Caki2 (cell line): ENCODE measurements around the gene PRMT2. TPM values are rescaled to one million over a fixed set of nuclear protein-coding genes. Genes with fewer than 3 reads are reported as not detected.

Experiments
- DNase-seq: peaks from one replicate; pipeline ENCODE4 v3.0.0-alpha.2; 2015; ENCODE audit warnings: low read depth
- in situ Hi-C: cut with HindIII; loops from 2 replicates; pipeline ENCODE4 v1.10.0; 2016; ENCODE audit warnings: low sequenced_read_pairs, low pct_unique_long_range_greater_than_20kb, mixed read lengths
- total RNA-seq: library from RNA; depleted of rRNA; stranded (reverse); fragments of >200 nt; shearing (Covaris generic); gene quantifications from 2 replicates; pipeline ENCODE4 v1.2.3, GENCODE V29; 2014; ENCODE audit warnings: low replicate concordance

PRMT2 gene
- total RNA-seq, 1 experiment from 2014 or later, result 121 TPM

GRCh38 chr21:46636550-46637285, 1.2 kb downstream of the PRMT2 start:
- DNase-seq, result no peak
- in situ Hi-C loops, result no loop called here

- in situ Hi-C loops, result no loop called here
- DNase-seq, result no peak
Observed at GRCh38 chr21:46637952-46638746, 2.7 kb downstream of the PRMT2 start.

- DNase-seq, result peak; percentile 13
- in situ Hi-C loops, result no loop called here
Observed at GRCh38 chr21:46639489-46640386, 4.3 kb downstream of the PRMT2 start.

DNA sequence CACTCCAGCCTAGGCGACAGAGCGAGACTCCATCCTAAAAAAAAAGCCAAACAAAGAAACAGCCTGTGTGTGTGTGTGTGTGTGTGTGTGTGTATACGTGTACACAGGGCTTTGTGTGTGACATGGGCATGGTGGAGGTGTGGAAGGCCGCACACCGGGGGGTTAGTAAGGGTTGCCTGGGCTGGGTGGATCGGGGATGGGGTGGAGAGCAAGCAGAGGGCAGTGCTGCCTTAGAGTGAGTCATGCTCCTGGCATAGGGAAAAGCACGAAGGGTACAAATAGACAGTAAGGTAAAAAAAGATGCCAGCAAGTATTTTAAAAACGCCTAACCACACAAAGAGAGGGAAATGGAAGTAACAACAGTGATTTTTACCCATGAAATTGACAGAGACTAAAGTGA, 6.2 kb downstream of the PRMT2 start:
- DNase-seq, result no peak
- in situ Hi-C loops, result no loop called here

DNA sequence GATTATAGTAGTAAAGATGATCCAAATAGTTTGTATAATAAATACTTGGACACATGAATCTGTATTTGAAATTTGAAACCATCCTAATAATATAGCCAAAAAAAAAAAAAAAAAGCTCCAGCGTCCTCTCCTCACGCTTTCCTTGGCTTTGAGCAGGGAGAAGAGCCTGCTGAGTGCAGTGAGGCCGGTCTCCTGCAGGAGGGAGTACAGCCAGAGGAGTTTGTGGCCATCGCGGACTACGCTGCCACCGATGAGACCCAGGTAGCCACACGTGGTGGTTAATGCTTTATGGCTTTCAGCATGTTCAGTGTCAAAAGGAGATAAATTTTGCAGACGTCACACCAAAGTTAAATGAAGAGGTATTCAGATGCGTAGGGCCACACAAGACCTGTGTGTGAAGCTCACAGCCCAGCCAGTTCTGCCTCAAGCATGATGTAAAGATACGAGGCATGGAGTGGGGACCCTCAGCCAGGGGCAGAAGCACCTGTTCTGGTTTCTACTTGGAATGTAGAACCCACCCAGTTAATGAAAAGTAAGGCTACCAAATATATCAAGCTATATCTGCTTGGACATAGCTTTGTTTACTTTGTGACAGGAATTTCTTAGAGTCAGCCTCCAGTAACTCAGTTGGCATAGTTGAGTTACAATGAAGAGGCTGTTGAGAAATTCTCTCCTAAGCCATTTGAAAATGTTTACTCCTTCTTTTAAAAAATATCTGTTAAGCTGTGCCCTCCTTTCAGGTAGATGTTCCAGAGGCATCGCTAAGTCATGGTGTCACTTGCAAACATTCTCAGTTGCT, 8.1 kb downstream of the PRMT2 start:
- in situ Hi-C loops, result no loop called here
- DNase-seq, result no peak

GRCh38 chr21:46645840-46646239, 10.4 kb downstream of the PRMT2 start:
- no peak for DNase-seq
- in situ Hi-C loops, result no loop called here

GRCh38 chr21:46646541-46647154, 11.2 kb downstream of the PRMT2 start:
- DNase-seq, result no peak
- in situ Hi-C loops, result no loop called here

- DNase-seq, result no peak
- in situ Hi-C loops, result no loop called here
Observed at GRCh38 chr21:46648539-46648938, 13.1 kb downstream of the PRMT2 start.

GRCh38 chr21:46649356-46649755, 13.9 kb downstream of the PRMT2 start:
- DNase-seq, result no peak
- in situ Hi-C loops, result no loop called here

DNA sequence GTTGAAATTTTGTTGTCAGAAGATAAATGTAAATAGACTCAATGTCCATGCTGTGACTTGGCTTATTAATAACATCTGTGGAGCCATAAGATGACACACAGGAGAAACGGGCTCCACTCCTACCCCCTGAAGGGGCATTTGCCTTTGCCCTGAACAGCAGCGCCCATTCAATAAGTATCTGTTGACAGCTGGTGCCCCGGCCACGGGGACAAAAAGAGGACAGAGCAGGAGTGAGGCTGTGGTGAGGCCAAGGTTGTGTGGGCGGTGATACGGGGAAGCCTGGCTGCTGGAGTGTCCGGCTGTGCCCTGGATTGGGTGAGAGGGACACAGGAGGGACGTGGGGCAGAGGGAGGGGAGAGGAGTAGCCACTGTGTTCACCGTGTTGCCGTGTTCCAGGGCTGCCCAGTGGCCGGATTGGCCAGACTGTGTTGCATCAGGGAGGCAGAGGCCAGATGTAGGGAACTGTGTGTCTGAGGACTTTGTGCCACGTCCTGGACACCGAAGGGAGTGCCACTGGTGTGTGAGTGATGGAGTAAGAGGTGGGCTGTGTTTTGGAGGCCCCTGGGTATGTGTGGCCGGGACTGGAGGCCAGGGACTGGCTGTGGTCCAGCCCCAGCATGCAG, 15.1 kb downstream of the PRMT2 start:
- in situ Hi-C loops, result no loop called here
- no peak for DNase-seq

DNA sequence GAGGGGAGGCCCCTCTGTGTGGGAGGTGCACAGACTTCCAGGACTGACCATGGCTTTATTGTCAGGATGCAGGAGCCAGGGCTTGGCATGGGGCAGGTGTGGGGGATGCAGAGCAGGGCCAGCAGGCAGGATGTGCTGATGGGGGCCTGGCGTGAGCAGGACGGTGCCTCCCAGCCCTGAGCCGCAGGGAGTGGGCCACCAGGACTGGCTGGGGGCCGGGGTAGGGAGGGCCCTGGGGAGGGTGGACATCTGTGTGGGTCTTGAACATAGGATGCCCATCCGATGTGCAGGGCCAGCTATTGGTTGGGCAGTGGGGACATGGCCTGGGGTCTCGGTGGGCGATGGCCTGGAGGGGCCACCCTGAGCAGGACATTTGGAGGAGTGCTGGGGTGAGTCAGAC, 15.6 kb downstream of the PRMT2 start:
- no peak for DNase-seq
- in situ Hi-C loops, result no loop called here

- in situ Hi-C loops, result no loop called here
- DNase-seq, result no peak
Observed at GRCh38 chr21:46655230-46655629, 19.8 kb downstream of the PRMT2 start.

DNA sequence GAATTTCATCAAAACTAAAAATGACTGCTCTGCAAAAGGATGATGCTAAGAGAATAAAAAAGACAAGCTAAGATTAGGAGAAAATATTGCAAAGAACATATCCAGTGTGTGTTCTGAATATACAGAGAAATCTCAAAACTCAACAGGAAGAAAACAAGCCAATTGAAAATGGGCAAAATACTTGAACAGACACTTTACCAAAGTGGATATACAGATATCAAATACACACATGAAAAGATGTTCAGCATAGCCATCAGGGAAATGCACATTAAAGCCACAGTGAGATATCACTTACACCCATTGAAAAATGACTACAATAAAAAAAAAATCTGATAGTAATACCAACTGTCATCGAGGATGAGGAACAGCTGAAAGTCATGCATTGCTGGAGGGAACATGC, 21.3 kb downstream of the PRMT2 start:
- in situ Hi-C loops, result no loop called here
- DNase-seq, result no peak

GRCh38 chr21:46660505-46660904, 25.0 kb downstream of the PRMT2 start:
- in situ Hi-C loops, result no loop called here
- no peak for DNase-seq

DNA sequence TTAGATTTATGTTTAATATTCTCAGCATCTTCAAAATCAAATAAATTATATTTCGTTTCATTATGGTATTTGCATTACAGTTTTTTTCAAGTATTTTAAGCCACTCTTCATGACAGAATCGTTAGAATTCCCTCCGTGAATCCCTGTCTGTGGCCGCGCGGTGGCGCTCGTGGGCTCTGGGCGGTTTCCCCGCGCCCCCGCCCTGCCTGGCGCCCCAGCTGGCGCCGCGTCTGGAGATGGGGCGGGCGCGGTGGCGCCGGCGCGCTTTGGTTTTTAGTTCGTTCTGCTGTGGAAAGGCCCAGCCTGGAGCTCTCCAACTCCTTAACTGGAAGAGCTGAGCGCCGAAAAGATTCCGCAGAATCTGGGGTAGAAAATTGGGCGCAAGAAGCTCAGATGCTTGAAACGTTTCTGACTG, 25.7 kb downstream of the PRMT2 start:
- in situ Hi-C loops, result no loop called here
- DNase-seq, result no peak

GRCh38 chr21:46661642-46662366, 26.3 kb downstream of the PRMT2 start:
- in situ Hi-C loops, result no loop called here
- no peak for DNase-seq

GRCh38 chr21:46662367-46662654, 26.8 kb downstream of the PRMT2 start:
- DNase-seq, result no peak

More at GRCh38 chr21:46662367-46662654, 26.8 kb downstream of the PRMT2 start:
- in situ Hi-C loops, result no loop called here
